Measurements from ENCODE around the gene NMU. TPM values are rescaled to one million over a fixed set of nuclear protein-coding genes. Genes with fewer than 3 reads are reported as not detected.

NMU gene
- total and polyA plus RNA-seq, 2 of the 4 experiments (the other 2 are of a cell fraction): not detected

DNA sequence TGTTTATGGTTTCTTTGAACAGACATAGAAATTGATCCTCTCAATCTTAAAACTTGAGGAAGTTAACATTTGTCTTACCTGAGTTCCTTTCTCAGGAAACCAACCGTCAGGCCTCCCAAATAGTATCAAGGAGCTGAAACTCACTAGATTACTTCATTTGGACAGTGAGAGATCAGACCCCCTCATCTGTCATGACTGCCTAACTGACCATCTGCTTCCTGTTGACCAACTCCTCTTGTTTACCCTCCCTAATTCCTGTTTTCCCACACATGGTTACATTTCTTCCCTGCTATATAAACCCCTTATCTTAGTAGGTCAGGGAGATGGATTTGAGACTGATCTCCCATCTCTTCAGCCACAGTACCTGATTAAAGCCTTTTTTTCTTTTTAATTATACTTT, 46.2 kb upstream of the NMU start:
- Histone ChIP-seq H3K56ac (ENCODE audit: extremely low read depth, insufficient read depth, low read length) (no peak overlapping the region), H2BK15ac (ENCODE audit: low read depth, low read length) (no peak overlapping the region), H3K27ac (ENCODE audit: insufficient read depth, low read length) (no peak overlapping the region), H2AK5ac (ENCODE audit: low read depth, low read length) (no peak overlapping the region), H3K4me3 (ENCODE audit: insufficient read depth, low read depth, low read length) (no peak overlapping the region), H4K20me1 (ENCODE audit: insufficient read depth, low read length) (no peaks in the 10 kb centered on the region), H3K9me1 (ENCODE audit: insufficient read depth, low read length) (no peaks in the 10 kb centered on the region), H2BK5ac (ENCODE audit: low read depth, low read length, poor library complexity, severe bottlenecking) (no peak overlapping the region), H3K18ac (ENCODE audit: low read depth, low read length) (no peak overlapping the region), H3K9ac (ENCODE audit: low read depth, low read length) (no peak overlapping the region), H3K4me2 (ENCODE audit: low read depth, low read length) (no peak overlapping the region), H2BK20ac (ENCODE audit: low read depth, low read length) (no peak overlapping the region), H2AFZ (replicated peaks; ENCODE audit: low read length, poor library complexity) (no peak overlapping the region), H2AK9ac (replicated peaks; ENCODE audit: low read depth, low read length, poor library complexity) (no peak overlapping the region), H3K79me1 (ENCODE audit: low read depth in 1 of 2, low read length in 2 of 2) (no peaks in the 10 kb centered on the region), H3K4me1 (ENCODE audit: control insufficient read depth, insufficient read depth, low read length) (no peaks in the 10 kb centered on the region), H3K14ac (replicated peaks; ENCODE audit: low read depth, low read length) (no peak overlapping the region), H4K8ac (ENCODE audit: low read depth in 2 of 2, low read length in 2 of 2) (no peak overlapping the region), H2BK120ac (ENCODE audit: low read depth, low read length) (no peak overlapping the region), H3K23ac (ENCODE audit: low read depth, low read length) (no peak overlapping the region), H3K4ac (ENCODE audit: low read depth, low read length) (no peak overlapping the region), H4K5ac (ENCODE audit: low read depth, low read length) (no peak overlapping the region), H3K9me3 (ENCODE audit: control insufficient read depth, insufficient read depth, low read length) (no peaks in the 10 kb centered on the region), H4K91ac (ENCODE audit: insufficient read depth, low read depth, low read length) (no peak overlapping the region), H3K36me3 (ENCODE audit: control insufficient read depth, insufficient read depth, low read length) (no peaks in the 10 kb centered on the region), H3K27me3 (ENCODE audit: control insufficient read depth, insufficient read depth, low read length) (no peaks in the 10 kb centered on the region)
- no CpG with 5 or more reads among the region's 1 CpG for WGBS, 2 experiments (ENCODE audit: extremely low coverage in 2 of 2, insufficient read length in 1 of 2)
- TF ChIP-seq, protein P1, sequence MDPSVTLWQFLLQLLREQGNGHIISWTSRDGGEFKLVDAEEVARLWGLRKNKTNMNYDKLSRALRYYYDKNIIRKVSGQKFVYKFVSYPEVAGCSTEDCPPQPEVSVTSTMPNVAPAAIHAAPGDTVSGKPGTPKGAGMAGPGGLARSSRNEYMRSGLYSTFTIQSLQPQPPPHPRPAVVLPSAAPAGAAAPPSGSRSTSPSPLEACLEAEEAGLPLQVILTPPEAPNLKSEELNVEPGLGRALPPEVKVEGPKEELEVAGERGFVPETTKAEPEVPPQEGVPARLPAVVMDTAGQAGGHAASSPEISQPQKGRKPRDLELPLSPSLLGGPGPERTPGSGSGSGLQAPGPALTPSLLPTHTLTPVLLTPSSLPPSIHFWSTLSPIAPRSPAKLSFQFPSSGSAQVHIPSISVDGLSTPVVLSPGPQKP (IDR thresholded peaks at IDR 0.05; ENCODE audit: borderline replicate concordance, low read depth, low read length): no peak
- TF ChIP-seq MAZ (IDR thresholded peaks at IDR 0.05; ENCODE audit: borderline replicate concordance, low read depth, low read length) (no peak), RFX5 (IDR thresholded peaks at IDR 0.05; ENCODE audit: low read depth, low read length) (no peak), SMC3 (IDR thresholded peaks at IDR 0.05; ENCODE audit: low read depth, low read length) (no peak), BHLHE40 (IDR thresholded peaks at IDR 0.05; ENCODE audit: low read depth, low read length) (no peak), POLR2A (IDR thresholded peaks at IDR 0.05; ENCODE audit: low read depth, low read length) (no peak), NFE2L2 (IDR thresholded peaks at IDR 0.05; ENCODE audit: low read depth, low read length) (no peak)
- TF ChIP-seq, protein P2, sequence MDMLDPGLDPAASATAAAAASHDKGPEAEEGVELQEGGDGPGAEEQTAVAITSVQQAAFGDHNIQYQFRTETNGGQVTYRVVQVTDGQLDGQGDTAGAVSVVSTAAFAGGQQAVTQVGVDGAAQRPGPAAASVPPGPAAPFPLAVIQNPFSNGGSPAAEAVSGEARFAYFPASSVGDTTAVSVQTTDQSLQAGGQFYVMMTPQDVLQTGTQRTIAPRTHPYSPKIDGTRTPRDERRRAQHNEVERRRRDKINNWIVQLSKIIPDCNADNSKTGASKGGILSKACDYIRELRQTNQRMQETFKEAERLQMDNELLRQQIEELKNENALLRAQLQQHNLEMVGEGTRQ (IDR thresholded peaks at IDR 0.05; ENCODE audit: low read depth, low read length): no peak
- dilution Hi-C loops (cut with HindIII; ENCODE audit: low sequenced_read_pairs, unreplicated experiment) (no loop called here), intact Hi-C loops (cut with micrococcal nuclease) (no loop called here), in situ Hi-C loops (cut with MboI; ENCODE audit: low sequenced_read_pairs) (no loop called here)
- CTCF ChIA-PET: no interaction called here
- POLR2A ChIA-PET (ENCODE audit: unreplicated experiment): no interaction called here
- no TSS peak for BruUV-seq (replicated peaks)
- ATAC-seq (ENCODE audit: low read depth) (no peak), DNase-seq (no peak)
